AG04449 (cell line): ENCODE measurements around the gene FBXO15.

Experiments used
- CTCF ChIA-PET: fragments of 350-600 bp; formaldehyde crosslinking; extraction: SDS; loops from one replicate; lab custom pipeline; 2021; ENCODE audit warnings: antibody characterized with exemption; lab: Yijun Ruan, JAX
- POLR2A ChIA-PET: fragments of 400-600, 350-600 bp; formaldehyde crosslinking; extraction: SDS; loops from one replicate; lab custom pipeline; 2020; ENCODE audit warnings: antibody characterized with exemption, inconsistent platforms; lab: Yijun Ruan, JAX
- DNase-seq: peaks from one replicate; pipeline ENCODE4 v3.0.0-alpha.2; 2010; ENCODE audit warnings: low read depth, low spot score
- H3K4me3 ChIP-seq: 2 replicates; pipeline ENCODE4 v1.5.1; 2011; ENCODE audit warnings: low read depth, mild to moderate bottlenecking, control low read depth, low read length
- TF ChIP-seq, protein P1 (sequence below): IDR thresholded peaks from one replicate; pipeline ENCODE4 v1.5.1; 2011; ENCODE audit warnings: mild to moderate bottlenecking, moderate library complexity, low read length, control low read depth, inconsistent platforms; ENCODE audit not compliant: insufficient read depth; ENCODE audit errors: missing control alignments

FBXO15 gene

DNA sequence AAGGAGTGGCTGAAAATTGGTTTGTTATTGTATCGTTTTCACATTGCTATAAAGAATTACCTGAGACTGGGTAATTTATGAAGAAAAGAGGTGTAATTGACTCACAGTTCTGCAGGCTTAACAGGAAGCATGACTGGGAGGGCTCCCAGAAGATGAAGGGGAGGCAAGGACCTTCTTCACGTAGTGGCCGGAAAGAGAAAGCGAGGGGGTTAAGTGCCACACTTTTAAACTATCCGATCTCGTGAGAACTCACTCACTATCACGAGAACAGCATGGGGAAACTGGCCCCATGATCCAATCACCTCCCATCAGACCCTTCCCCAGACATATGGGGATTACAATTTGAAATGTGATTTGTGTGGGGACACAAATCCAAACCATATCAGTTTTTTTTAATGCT, 81.6 kb downstream of the FBXO15 start:
- TF ChIP-seq, protein P1, sequence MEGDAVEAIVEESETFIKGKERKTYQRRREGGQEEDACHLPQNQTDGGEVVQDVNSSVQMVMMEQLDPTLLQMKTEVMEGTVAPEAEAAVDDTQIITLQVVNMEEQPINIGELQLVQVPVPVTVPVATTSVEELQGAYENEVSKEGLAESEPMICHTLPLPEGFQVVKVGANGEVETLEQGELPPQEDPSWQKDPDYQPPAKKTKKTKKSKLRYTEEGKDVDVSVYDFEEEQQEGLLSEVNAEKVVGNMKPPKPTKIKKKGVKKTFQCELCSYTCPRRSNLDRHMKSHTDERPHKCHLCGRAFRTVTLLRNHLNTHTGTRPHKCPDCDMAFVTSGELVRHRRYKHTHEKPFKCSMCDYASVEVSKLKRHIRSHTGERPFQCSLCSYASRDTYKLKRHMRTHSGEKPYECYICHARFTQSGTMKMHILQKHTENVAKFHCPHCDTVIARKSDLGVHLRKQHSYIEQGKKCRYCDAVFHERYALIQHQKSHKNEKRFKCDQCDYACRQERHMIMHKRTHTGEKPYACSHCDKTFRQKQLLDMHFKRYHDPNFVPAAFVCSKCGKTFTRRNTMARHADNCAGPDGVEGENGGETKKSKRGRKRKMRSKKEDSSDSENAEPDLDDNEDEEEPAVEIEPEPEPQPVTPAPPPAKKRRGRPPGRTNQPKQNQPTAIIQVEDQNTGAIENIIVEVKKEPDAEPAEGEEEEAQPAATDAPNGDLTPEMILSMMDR = no peak
- ChIA-PET POLR2A (no interaction called here), CTCF (no interaction called here)
- no peak overlapping the region for H3K4me3 ChIP-seq
- no peak for DNase-seq

DNA sequence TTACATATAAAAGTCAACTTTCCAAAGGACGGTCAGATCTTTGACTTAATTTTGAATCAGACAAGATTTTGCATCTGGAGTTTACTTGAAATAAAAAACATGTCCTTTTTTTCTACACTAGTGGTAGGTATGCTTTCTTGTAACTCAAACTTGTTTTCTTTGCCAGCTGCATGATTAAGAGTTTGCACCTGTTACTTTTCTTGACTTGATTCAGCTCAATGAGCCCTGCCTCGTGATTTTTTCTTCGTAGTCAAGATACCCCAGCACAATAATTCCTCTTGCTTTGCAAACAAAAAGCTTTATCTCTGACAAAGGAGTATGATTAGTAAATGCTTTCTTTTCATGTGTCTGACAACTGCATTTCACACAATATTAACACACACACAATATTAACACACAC, 82.3 kb downstream of the FBXO15 start:
- DNase-seq = no peak
- TF ChIP-seq, protein P1 = no peak
- ChIA-PET CTCF (no interaction called here), POLR2A (no interaction called here)
- no peak overlapping the region for H3K4me3 ChIP-seq

DNA sequence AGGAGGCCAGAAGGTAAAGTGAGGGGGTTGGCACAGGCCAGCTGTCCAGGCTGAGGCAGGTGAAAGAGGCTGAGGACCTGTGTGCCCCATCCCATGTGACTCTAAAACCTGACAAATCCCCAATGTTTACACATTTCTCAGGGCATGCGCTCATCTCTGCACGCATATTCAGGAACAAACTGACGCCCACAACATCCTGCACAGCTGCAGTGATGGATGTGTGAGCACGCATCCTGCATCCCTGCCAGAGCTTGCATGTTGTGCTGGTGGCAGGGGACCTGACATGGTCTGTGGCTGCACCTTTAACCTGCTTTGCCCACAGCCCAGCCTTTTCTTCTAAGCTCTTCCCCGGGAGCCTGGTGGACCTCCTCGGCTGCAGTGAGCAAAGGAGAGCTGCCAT, 83.1 kb downstream of the FBXO15 start:
- ChIA-PET POLR2A (no interaction called here), CTCF (interaction anchor here (1.1 kb wide), 1 partner anchor 11 kb away, joined by 3 read pairs; no protein-coding TSS in a partner anchor)
- DNase-seq = no peak
- H3K4me3 ChIP-seq = no peak overlapping the region
- TF ChIP-seq, protein P1 = no peak

DNA sequence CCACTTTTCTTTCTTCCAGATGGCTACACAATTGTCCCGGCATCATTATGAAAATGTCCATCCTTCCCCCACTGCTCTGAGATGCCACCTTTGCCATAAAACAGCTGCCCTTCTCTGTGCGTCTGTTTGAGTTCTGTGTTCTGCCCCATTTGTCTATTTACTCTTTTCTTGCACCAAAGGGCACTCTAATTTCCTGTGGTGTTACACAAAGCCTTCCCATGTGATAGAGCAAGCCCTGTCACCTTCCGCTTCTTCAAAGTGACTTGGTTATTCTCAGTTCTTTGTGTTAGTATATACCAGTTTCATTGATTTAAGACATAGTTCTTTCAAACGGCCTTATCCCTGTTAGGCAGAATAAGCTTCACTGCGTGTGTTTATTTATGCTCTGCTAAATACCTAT, 84.1 kb downstream of the FBXO15 start:
- H3K4me3 ChIP-seq = no peak overlapping the region
- DNase-seq = no peak
- POLR2A ChIA-PET = no interaction called here
- TF ChIP-seq, protein P1 = no peak
- CTCF ChIA-PET = interaction anchor here (1.1 kb wide), 1 partner anchor 12 kb away, joined by 3 read pairs; no protein-coding TSS in a partner anchor

DNA sequence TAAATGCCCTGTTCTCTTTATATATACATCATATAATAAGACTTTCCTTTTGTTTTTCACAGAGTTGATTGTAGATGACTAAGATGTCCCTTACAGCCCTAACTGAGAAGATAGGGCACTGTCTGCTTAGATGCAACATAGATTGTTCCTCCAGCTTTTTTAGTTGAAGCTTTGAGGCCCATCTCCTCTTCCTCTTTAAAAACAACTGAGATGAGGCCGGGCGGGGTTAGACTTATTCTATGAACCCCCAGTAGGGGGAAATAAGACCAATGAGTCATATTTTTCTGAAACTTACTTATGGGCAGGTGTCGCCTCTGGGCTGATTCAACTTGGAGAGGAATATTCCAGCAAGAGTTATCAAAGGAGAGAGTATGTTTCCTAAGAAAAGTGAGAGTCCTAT, 84.6 kb downstream of the FBXO15 start:
- CTCF ChIA-PET = no interaction called here
- POLR2A ChIA-PET = no interaction called here

DNA sequence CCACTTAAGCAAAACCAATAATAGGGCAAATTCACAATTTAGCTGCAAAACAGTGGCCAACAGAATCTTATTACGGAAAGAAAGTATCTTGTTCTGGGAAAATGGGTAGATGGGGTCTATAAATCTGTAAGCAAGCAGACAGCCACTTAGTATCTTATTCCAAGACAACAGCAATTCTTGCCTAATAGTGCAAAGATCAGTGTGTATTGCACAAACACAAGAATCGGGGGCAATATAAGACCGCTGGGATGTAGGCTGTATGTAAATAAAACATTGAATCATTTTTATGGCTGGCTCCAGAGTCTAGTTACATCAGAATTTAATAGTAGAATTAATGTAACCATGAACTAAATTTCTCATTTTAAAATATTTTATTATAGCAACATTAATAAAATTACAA, 85.6 kb downstream of the FBXO15 start:
- TF ChIP-seq, protein P1 = no peak
- CTCF ChIA-PET = no interaction called here
- POLR2A ChIA-PET = no interaction called here
- H3K4me3 ChIP-seq = no peak overlapping the region
- DNase-seq = no peak

More for the DNA sequence above, 84.6 kb downstream of the FBXO15 start:
- no peak for DNase-seq
- TF ChIP-seq, protein P1 = no peak
- no peak overlapping the region for H3K4me3 ChIP-seq
